RKO (cell line): Measurements from ENCODE around the gene RPL28.
A peak's percentile ranks its signal among the peaks of the same experiment; 100 is the strongest.

ENCODE experiments used
- DNase-seq: peaks from one replicate; pipeline ENCODE4 v3.0.0-alpha.2; 2016; ENCODE audit warnings: low spot score

The RPL28 gene

GRCh38 chr19:55353803-55354697, 31.7 kb upstream of the RPL28 start:
- peak; percentile 45 for DNase-seq

DNA sequence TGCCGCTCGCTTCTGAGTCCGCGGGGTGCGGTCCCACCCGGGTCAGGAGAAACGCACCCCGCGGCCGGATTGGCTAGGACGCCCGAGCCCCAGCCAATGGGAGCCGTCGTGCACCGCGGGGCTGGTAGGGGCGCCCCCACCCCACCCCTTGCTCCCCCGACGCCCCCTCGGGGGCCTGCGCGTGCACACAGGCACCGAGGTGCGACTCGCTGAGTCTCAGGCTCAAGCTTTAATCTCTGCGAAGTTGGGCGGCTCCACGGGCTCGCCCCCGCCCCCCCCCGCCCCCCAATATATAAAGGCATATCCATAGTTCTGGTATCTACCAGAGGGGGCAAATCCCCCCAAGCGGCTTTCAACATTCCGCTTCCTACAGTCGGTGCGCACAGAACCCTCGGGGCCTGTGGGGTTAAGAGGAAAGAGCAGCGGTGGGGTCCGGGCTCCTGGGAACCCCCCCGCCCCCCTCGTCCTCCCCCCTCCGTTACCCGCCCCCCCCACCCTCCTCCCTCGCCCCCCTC, 31.0 kb upstream of the RPL28 start, which contains the start of gene COX6B2:
TSS of gene COX6B2 (minus strand) at position 22 of the 515 bp plus-strand sequence. CDS start 198 bp downstream, outside the sequence.
- no peak for DNase-seq

- DNase-seq, result no peak
These were observed 30.4 kb upstream of the RPL28 start for GRCh38 chr19:55355213-55355821.

- no peak for DNase-seq
These were observed 27.2 kb upstream of the RPL28 start for GRCh38 chr19:55358493-55358892.

DNA sequence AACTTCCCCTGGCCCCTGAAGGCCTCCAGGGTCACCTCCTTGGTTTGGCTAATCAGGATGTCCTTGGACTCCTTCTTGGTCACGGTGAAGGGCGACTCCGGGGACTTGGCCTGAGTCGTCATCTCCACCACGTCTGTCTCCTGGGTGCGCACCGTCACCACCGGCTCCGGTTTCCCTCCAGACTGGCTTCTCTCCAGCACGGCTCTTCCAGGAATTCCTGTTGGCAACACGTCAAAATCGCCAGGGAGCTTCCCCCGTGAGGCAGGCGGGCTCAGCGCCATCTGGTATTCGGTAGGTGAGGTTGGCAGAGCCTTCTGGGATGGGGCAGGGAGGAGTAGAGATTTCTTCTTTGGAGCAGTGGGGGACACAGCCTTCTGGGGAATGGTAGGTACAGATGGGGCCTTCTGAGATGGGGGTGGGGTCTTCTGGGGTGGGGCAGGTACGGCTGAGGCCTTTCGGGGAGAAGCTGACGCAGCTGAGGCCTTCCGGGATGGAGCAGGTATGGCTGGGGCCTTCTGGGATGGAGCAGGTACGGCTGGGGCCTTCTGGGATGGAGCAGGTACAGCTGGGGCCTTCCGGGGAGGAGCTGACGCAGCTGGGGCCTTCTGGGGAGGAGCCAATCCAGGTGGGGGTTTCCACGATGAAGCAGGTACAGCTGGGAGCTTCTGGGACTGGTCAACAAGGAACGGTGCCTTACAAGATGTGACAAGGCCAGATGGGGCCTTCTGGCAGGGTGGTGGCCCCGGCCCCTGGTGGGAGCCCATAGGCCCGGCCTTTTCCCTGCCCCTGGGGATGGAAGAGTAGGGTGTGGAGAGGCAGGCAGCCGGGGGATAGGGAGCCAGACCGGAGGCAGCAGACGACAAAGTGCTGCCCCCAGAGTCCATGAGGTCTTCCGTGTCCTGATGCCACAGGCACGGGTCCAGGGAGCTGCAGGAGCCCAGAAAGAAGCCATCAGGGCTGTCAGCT, 26.5 kb upstream of the RPL28 start:
- DNase-seq, result no peak

GRCh38 chr19:55360902-55361301, 24.8 kb upstream of the RPL28 start:
- DNase-seq, result no peak

DNA sequence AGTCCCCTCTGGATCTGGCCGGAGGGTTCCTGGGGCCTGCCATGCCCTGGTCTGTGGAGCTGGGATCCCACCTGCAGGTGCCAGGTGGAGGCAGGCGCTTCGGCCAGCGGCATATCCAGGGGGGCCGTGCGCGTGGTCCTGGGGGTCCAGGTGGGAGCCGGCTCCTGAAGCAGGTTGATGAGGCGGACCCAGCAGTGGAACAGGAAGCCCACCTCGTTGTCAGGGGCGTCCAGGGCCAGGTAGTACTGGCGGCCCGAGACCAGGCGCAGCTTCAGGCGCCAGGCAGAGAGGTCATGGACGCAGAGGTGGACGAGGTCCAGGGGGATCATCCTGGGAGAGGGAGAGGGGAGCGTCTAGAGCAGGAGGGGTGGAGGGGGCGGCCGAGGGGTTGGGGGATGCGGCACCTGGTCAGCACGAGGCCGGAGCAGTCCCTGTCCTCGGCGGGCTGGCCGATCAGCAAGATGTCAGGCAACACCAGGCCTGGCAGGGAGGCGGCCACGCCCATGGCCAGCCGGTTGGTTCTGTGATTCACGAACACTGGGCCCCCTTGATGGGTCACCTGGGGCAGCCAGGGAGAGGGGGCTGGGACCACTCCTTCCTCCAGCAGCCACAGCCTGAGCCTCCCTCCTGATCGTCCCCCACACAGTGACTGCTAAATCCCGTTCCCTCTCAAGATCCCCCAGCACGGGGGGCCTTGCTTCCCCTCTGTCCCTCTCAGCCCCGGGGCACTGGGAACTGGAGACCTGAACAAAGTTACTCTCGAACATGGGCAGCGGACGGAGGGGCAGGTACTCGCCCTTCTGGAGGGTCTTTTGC, 23.4 kb upstream of the RPL28 start:
- no peak for DNase-seq

DNA sequence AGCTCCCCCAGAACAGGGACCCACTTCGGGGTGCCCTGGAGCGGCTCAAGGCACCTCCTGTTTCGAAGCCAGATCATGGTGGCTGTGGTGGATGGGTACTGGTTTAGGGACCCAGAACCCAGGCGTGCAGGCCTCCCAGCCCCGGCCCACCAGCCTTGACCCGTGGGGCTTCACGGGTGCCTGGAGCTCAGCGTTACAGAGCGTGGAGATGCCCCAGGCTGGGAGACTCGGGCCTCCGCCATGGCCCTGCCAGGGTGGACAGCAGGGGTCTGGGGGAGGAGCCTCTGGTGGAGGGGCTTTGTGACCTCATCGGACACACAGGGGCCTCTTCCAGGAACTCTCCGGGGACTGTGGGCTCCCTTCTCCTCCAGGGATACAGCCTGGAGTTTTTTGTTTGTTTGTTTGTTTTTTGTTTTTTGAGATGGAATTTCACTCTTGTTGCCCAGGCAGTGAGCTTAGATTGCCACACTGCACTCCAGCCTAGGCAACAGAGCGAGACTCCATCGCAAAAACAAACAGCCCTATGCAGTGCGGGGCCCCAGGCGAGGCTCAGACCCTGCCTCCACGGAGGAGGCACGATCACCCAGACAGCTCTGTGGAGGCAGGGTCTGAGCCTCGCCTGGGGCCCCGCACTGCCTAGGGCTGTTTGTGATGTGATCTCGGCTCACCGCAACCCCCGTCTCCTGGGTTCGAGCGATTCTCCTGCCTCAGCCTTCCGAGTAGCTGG, 22.6 kb upstream of the RPL28 start, which contains the start of gene GARIN5B:
TSS of gene GARIN5B (minus strand) at position 271 of the 727 bp plus-strand sequence. CDS start at position 77, 194 bp downstream.
- DNase-seq, result no peak

DNA sequence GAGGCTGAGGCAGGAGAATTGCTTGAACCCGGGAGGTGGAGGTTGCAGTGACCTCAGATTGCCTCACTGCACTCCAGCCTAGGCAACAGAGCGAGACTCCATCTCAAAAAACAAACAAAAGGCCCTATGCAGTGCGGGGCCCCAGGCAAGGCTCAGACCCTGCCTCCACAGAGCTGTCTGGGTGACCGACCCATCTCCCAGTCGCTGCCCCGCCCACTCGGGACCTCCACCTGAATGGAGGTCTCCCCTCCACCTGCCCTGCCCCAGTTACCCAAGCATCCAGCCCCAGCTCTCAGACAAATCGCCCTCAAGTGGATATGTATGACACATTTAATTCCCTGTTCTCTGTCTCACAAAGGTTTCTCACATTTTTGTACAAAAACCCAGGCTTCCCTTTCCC, 20.5 kb upstream of the RPL28 start:
- DNase-seq, result no peak

GRCh38 chr19:55365964-55366363, 19.8 kb upstream of the RPL28 start:
- no peak for DNase-seq

DNA sequence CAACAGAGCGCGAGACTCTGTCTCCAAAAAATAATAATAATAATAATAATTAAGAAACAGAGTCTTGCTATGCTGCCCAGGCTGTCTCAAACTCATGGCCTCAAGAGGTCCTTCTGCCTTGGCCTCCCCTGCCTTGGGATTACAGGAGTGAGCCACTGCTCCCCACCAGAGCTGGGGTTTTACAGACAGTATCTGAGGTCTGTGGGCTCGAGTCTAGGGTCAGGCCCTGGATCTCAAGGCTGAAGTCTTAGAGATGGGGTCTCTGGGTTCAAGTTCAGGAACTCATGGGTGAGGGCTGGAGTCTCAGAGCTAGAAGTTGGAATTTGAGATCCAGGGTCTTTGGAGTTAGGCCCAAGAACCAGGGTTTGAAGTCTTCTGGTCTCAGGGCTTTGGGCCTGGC, 18.9 kb upstream of the RPL28 start:
- DNase-seq, result no peak

DNA sequence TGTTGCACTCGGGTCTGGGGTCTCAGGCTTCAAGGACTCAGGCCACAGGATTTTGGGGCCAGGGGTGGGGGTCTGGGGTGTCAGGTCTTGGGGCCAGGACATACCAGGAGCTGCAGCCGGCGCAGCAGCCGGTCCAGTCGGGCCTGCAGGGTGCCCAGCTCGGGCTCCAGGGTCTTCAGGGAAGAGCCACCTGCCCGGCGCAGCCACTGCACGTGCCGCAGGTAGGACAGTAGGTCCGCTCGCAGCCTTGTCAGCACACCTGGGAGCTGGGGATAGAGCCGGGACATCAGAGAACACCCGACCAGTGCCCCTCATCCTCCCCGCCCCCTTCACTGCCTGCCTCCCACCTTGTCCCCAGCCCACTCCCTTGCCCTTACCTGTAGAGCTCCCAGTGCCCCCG, 17.6 kb upstream of the RPL28 start:
- DNase-seq, result no peak

DNA sequence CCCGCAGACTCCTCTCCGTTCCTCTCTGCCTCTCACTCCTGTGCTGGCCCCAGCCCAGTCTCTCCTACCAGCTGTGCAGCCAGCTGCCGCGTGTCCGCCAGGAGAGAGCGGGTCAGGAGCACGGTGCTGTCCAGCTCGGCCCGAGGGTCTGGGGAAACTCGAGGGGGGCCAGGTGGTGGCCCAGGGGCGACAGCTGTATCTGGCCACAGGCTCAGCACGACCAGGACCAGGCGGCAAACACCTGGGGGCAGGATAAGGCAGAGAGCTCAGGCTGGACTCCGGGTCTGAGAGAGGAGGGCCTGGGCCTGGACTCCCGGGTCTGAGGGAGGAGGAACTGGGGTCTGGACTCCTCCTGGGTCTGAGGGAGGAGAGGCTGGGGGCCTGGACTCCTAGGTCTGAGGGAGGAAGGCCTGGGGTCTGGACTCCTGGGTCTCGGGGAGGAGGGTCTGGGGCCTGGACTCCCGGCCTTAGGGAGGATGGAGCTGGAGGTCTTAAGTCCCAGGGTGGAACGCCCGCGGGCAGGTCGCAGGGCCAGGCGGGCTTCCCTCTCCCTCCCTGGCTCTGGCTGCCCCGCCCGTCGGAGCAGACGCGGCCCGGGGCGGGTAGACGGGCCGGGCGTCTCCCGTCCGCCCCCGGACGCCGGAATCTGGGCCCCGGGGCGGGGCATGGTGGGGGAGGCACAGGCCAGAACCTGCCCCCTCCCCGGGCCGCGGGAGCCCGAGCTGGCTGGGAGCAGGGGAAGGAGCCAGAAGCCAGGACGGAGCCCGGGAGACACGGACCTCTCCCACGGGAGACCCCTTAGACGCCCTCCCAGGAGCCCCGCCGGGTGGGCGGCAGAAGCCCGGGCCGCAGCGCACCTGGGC, 16.8 kb upstream of the RPL28 start:
- peak; percentile 46 for DNase-seq

- DNase-seq, result peak; percentile 58
These were observed 16.0 kb upstream of the RPL28 start for GRCh38 chr19:55369653-55370304.

GRCh38 chr19:55370305-55370988, 15.3 kb upstream of the RPL28 start, which contains the start of gene IL11:
IL11 (minus strand) TSS chr19:55370463; CDS start chr19:55370310, 153 bp downstream.
- peak; percentile 74 for DNase-seq

GRCh38 chr19:55372316-55373081, 13.2 kb upstream of the RPL28 start:
- no peak for DNase-seq

DNA sequence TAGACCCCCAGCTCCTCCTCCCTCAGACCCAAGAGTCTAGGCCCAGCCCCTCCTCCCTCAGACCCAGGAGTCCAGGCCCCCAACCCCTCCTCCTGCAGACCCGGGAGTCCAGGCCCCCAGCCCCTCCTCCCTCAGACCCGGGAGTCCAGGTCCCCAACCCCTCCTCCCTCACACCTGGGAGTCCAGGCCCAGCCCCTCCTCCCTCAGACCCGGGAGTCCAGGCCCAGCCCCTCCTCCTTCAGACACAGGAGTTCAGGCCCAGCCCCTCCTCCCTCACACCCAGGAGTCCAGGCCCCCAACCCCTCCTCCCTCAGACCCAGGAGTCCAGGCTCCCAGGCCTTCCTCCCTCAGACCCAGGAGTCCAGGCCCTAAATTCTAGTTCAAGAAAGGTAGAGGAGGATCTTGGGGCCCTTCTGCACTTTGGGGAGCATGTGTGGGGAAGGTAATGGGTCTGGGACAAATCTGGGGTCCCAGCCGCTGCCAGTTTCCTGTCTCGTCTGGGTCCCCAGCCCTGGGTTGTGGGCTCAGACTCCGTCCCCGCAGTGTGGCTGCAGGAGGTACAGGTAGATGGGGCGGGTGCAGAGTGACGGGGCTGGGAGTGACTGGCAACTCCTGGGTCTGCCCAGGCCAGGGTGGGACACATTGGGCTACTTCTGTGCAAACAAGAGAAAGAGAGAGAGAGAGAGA, 12.3 kb upstream of the RPL28 start:
- DNase-seq, result no peak
